Ovary (tissue), 9 donors: ENCODE data around the gene CEACAM16. TPM values are rescaled to one million over a fixed set of nuclear protein-coding genes. Genes with fewer than 3 reads are reported as not detected.

Experiments
- DNase-seq, 5 donors: peaks; one replicate each; pipeline ENCODE4 v3.0.0-alpha.2; 2019 to 2020
- H3K27ac ChIP-seq, 2 donors: fragments of 200-600 bp; one replicate each; pipeline versions ENCODE4 v1.5.1 to v1.8.0; 2019 to 2022
- H3K27me3 ChIP-seq: fragments of 200-600 bp; one replicate; pipeline ENCODE4 v1.8.0; 2022
- H3K36me3 ChIP-seq: fragments of 200-600 bp; sonication (generic); one replicate; pipeline ENCODE4 v1.5.1; 2019
- H3K4me1 ChIP-seq: one replicate; pipeline ENCODE4 v1.8.1; 2013; ENCODE audit warnings: mild to moderate bottlenecking, moderate library complexity; ENCODE audit not compliant: insufficient read depth
- H3K4me3 ChIP-seq: fragments of 200-600 bp; sonication (generic); one replicate; pipeline ENCODE4 v1.5.1; 2017
- H3K9me3 ChIP-seq, 2 donors: fragments of 200-600 bp in 1 of 2; sonication (generic) in 1 of 2; one replicate each; pipeline versions ENCODE4 v1.5.1 to v1.8.1; 2013 to 2019; ENCODE audit warnings: mild to moderate bottlenecking in 1 of 2, moderate library complexity in 1 of 2
- EP300 ChIP-seq: sonication (generic); formaldehyde crosslinking; IDR thresholded peaks from one replicate; pipeline ENCODE4 v1.6.1; 2017; ENCODE audit warnings: antibody characterized with exemption
- POLR2A ChIP-seq: fragments of 450-650 bp; IDR thresholded peaks from one replicate; pipeline ENCODE4 v1.6.1; 2017; ENCODE audit warnings: antibody characterized with exemption, mild to moderate bottlenecking, moderate library complexity
- WGBS, 3 donors: extraction: QIAGEN DNeasy Blood & Tissue Kit in 1 of 3; methylation state at CpG; one replicate each; pipeline versions ENCODE4 v1.1.5 to v1.1.7; 2013 to 2017; 5-methylcytosine and 5-hydroxymethylcytosine counted together
- intact Hi-C, 4 donors: fragments of 100-400 bp; cut with DNase I; formaldehyde crosslinking; loops; one replicate each; pipeline versions ENCODE4 v1.11.0 to v1.15.1; 2022 to 2023
- polyA plus RNA-seq, 2 donors: library from polyadenylated mRNA; stranded (reverse); fragments of 200-250 nt in 1 of 2; fragments of 350-450 nt in 1 of 2; fragmentation: Illumina TruSeq in 1 of 2; extraction: RNeasy Lipid Tissue Mini Kit (QIAGEN cat#74804) in 1 of 2; gene quantifications; one replicate each; pipeline ENCODE4 v1.2.3, GENCODE V29; 2013 to 2014
- total RNA-seq, 7 donors: library from RNA; depleted of rRNA in 2 of 7; stranded (reverse); fragments of >200 nt in 2 of 7; fragmentation: NEBNext Ultra II Directional in 3 of 7; extraction: Animal tissue kit (Norgen Biotek cat#: 25700) in 3 of 7; gene quantifications; one replicate each; pipeline versions ENCODE4 v1.1.0 to v1.2.4, GENCODE V29; 2016 to 2023
- TF ChIP-seq, protein P1 (sequence below), 3 donors: fragments of 450-650 bp in 2 of 3; fragments of 200-600 bp in 1 of 3; IDR thresholded peaks; one replicate each; pipeline versions ENCODE4 v1.5.1 to v1.8.0; 2016 to 2022; ENCODE audit warnings: antibody characterized with exemption in 3 of 3, mild to moderate bottlenecking in 1 of 3
- donor health status: DM: no; HTN: no; CAD: no; lungs with moderate emphysema.
- donor health status: DM: no; HTN: no; CAD: no.
- donor health status: Bipolar disorder and iron deficiency.
- donor health status: DM: yes; HTN: yes; CAD: no.
- donor health status: DM: no; HTN: no; CAD: no.
- donor health status: DM: yes; HTN: yes; CAD: no.

Gene CEACAM16
- total and polyA plus RNA-seq, 9 donors: not detected

DNA sequence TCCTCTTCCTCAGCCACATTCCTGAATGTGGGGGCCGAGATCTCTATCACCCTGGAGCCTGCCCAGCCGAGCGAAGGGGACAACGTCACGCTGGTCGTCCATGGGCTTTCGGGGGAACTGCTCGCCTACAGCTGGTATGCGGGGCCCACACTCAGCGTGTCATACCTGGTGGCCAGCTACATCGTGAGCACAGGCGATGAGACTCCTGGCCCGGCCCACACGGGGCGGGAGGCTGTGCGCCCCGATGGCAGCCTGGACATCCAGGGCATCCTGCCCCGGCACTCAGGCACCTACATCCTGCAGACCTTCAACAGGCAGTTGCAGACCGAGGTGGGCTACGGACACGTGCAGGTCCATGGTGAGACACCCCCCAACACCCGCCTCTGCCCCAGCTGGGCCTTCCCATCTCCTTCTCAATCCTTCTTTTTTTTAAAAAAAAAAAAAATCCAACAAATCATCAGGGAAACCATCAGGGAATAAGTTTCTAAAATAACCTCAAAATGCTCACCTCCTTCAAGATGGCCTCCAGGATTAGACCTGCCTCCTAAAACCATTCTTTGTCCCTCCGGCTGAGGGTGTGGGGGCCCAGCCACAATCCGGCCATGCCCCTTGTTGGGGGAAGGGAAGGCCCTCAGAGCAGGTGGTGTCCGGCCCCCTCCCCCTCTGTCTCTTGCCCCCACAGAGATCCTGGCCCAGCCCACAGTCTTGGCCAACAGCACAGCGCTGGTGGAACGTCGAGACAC is 4.6 kb downstream of the CEACAM16 start:
- no peaks in the 10 kb centered on the region for H3K4me1 ChIP-seq
- no peak overlapping the region for H3K27ac ChIP-seq
- DNase-seq: no peak
- H3K36me3 ChIP-seq: no peaks in the 10 kb centered on the region
- H3K4me3 ChIP-seq: no peak overlapping the region
- TF ChIP-seq EP300: no peak
- TF ChIP-seq, protein P1, sequence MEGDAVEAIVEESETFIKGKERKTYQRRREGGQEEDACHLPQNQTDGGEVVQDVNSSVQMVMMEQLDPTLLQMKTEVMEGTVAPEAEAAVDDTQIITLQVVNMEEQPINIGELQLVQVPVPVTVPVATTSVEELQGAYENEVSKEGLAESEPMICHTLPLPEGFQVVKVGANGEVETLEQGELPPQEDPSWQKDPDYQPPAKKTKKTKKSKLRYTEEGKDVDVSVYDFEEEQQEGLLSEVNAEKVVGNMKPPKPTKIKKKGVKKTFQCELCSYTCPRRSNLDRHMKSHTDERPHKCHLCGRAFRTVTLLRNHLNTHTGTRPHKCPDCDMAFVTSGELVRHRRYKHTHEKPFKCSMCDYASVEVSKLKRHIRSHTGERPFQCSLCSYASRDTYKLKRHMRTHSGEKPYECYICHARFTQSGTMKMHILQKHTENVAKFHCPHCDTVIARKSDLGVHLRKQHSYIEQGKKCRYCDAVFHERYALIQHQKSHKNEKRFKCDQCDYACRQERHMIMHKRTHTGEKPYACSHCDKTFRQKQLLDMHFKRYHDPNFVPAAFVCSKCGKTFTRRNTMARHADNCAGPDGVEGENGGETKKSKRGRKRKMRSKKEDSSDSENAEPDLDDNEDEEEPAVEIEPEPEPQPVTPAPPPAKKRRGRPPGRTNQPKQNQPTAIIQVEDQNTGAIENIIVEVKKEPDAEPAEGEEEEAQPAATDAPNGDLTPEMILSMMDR (IDR thresholded peaks at IDR 0.05): no peak
- TF ChIP-seq POLR2A: no peak
- H3K27me3 ChIP-seq: no peaks in the 10 kb centered on the region
- intact Hi-C loops: no loop called here
- no peaks in the 10 kb centered on the region for H3K9me3 ChIP-seq
- WGBS, 3 donors: 74 to 81% (median 77%) methylated on average over 28 of the region's 28 CpGs

GRCh38 chr19:44704982-44705381 is 6.0 kb downstream of the CEACAM16 start:
- no peaks in the 10 kb centered on the region for H3K27me3 ChIP-seq
- no peak overlapping the region for H3K4me3 ChIP-seq
- no peak for DNase-seq
- H3K27ac ChIP-seq: no peak overlapping the region
- H3K36me3 ChIP-seq: no peaks in the 10 kb centered on the region
- TF ChIP-seq, protein P1 (IDR thresholded peaks at IDR 0.05): no peak
- TF ChIP-seq EP300: no peak
- no peak for TF ChIP-seq POLR2A
- WGBS, 3 donors: 85 to 91% (median 86%) methylated on average over 1 of the region's 1 CpG
- intact Hi-C loops: no loop called here
- no peaks in the 10 kb centered on the region for H3K4me1 ChIP-seq
- H3K9me3 ChIP-seq: no peaks in the 10 kb centered on the region

DNA sequence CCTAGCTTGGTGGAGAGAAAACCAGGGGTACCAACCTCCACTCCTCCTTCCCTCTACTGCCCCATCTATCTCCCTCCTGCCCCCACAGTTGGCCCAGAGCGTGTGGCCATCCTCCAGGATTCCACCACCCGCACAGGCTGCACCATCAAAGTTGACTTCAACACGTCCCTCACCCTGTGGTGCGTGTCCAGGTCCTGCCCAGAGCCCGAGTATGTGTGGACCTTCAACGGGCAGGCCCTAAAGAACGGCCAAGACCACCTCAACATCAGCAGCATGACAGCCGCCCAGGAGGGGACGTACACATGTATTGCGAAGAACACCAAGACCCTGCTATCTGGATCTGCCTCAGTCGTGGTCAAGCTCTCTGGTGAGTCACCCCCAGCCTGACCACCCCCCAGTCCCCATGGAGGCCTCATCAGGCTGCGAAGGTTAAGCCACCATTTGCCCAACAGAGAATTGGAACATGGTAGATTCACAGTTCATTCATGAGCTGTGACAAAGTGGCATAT is 6.6 kb downstream of the CEACAM16 start:
- H3K27ac ChIP-seq: no peak overlapping the region
- intact Hi-C loops: no loop called here
- no peaks in the 10 kb centered on the region for H3K4me1 ChIP-seq
- H3K9me3 ChIP-seq: no peaks in the 10 kb centered on the region
- no peaks in the 10 kb centered on the region for H3K36me3 ChIP-seq
- DNase-seq: no peak
- no peak overlapping the region for H3K4me3 ChIP-seq
- TF ChIP-seq, protein P1 (IDR thresholded peaks at IDR 0.05): no peak
- TF ChIP-seq POLR2A (no peak), EP300 (no peak)
- no peaks in the 10 kb centered on the region for H3K27me3 ChIP-seq
- WGBS, 3 donors: 94% methylated on average over 9 to 12 of the region's 12 CpGs

DNA sequence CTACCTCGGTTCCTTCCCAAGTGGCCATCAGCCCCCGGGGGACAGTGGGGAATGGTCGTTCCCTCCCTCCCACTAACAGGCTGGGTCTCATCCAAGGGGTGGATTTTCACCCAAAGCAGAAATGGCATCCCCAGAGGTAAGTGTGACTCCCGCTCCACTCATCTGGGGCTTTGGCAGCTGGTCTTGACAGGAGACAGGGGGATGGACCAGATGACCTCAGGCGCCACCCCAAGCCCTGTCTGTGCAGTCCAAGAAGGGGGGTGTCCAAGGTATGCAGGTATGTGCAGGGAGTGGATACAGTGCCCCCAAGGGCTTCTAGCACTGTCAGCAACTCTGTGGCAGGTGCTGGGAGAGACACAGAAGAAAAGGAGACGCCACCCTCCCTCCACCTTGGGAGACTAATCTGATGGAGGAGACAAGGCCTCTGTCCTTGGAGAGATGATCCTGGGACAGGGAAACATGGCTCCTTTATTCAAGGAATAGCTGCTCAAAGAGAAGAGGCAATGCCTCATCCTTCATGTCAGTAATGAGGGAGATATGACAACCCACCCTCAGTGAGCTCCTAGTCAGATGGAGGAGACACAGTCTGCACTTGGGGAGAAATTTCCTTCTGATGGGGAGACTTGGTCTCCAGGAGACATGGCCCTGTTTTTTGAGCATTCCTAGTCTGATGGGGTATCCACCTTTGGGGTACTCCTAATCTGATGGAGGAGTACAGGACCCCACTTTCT is 7.7 kb downstream of the CEACAM16 start:
- Histone ChIP-seq H3K27me3 (no peaks in the 10 kb centered on the region), H3K36me3 (no peaks in the 10 kb centered on the region), H3K27ac (no peak overlapping the region), H3K4me1 (no peaks in the 10 kb centered on the region), H3K9me3 (no peaks in the 10 kb centered on the region), H3K4me3 (no peak overlapping the region)
- TF ChIP-seq EP300 (no peak), POLR2A (no peak)
- TF ChIP-seq, protein P1 (IDR thresholded peaks at IDR 0.05): no peak
- 82 to 88% (median 84%) methylated on average over 6 of the region's 6 CpGs for WGBS, 3 donors
- no peak for DNase-seq
- intact Hi-C loops: no loop called here
